Glomerular visceral epithelial cell (primary cell): ENCODE data around the gene UBE2D1.

Source experiments
- DNase-seq: peaks from one replicate; pipeline ENCODE4 v3.0.0-alpha.2; 2016; ENCODE audit errors: extremely low spot score

UBE2D1 gene

GRCh38 chr10:58341422-58341821 lies 6.6 kb downstream of the UBE2D1 start:
- no peak for DNase-seq

- DNase-seq = no peak
Measured at GRCh38 chr10:58341947-58342346, 7.1 kb downstream of the UBE2D1 start.

GRCh38 chr10:58347967-58348366 lies 13.2 kb downstream of the UBE2D1 start:
- DNase-seq = no peak

GRCh38 chr10:58348571-58349033 lies 13.8 kb downstream of the UBE2D1 start:
- no peak for DNase-seq

GRCh38 chr10:58350023-58350422 lies 15.2 kb downstream of the UBE2D1 start:
- DNase-seq = no peak

GRCh38 chr10:58350619-58351323 lies 16.0 kb downstream of the UBE2D1 start:
- no peak for DNase-seq

- DNase-seq = no peak
Measured at GRCh38 chr10:58351616-58352578, 17.1 kb downstream of the UBE2D1 start.

GRCh38 chr10:58352956-58353610 lies 18.3 kb downstream of the UBE2D1 start:
- no peak for DNase-seq

- no peak for DNase-seq
Measured at GRCh38 chr10:58356756-58357155, 21.9 kb downstream of the UBE2D1 start.

GRCh38 chr10:58358314-58358933 lies 23.6 kb downstream of the UBE2D1 start:
- DNase-seq = no peak

- DNase-seq = no peak
Measured at GRCh38 chr10:58358947-58359346, 24.1 kb downstream of the UBE2D1 start.

GRCh38 chr10:58359541-58359940 lies 24.7 kb downstream of the UBE2D1 start:
- no peak for DNase-seq

- no peak for DNase-seq
Measured at GRCh38 chr10:58360412-58361004, 25.7 kb downstream of the UBE2D1 start.

- DNase-seq = no peak
Measured at GRCh38 chr10:58361353-58361752, 26.5 kb downstream of the UBE2D1 start.

GRCh38 chr10:58362027-58362789 lies 27.4 kb downstream of the UBE2D1 start:
- no peak for DNase-seq

GRCh38 chr10:58367069-58367468 lies 32.3 kb downstream of the UBE2D1 start:
- no peak for DNase-seq

- DNase-seq = no peak
Measured at GRCh38 chr10:58371473-58371872, 36.7 kb downstream of the UBE2D1 start.

GRCh38 chr10:58372607-58373441 lies 38.0 kb downstream of the UBE2D1 start:
- no peak for DNase-seq

- peak; percentile 47 for DNase-seq
Measured at GRCh38 chr10:58373442-58373827, 38.6 kb downstream of the UBE2D1 start.

GRCh38 chr10:58382489-58382995 lies 47.7 kb downstream of the UBE2D1 start:
- no peak for DNase-seq
